DND-41 (cell line): Measurements from ENCODE around the gene TJP3.

Experiments used
- ATAC-seq: fragments of 200-7000 bp; cut with Tn5 transposase; 3 replicates; pipeline ENCODE4 v1.9.1; 2021; ENCODE audit warnings: low read depth; ENCODE audit not compliant: insufficient read depth
- DNase-seq: peaks from one replicate; pipeline ENCODE4 v3.0.0-alpha.2; 2020
- H2AFZ ChIP-seq: 2 replicates; pipeline ENCODE4 v1.6.0; 2012; ENCODE audit warnings: low read depth, low read length
- H3K27ac ChIP-seq: 2 replicates; pipeline ENCODE4 v1.5.1; 2012; ENCODE audit warnings: low read length, inconsistent platforms
- H3K27me3 ChIP-seq: fragments of 200-600 bp; sonication (generic); 2 replicates; pipeline ENCODE4 v1.6.0; 2012; ENCODE audit warnings: low read length, mild to moderate bottlenecking, inconsistent platforms; ENCODE audit not compliant: insufficient read depth, poor library complexity
- H3K36me3 ChIP-seq: 2 replicates; pipeline ENCODE4 v1.5.1; 2012; ENCODE audit warnings: low read length, inconsistent platforms; ENCODE audit not compliant: insufficient read depth
- H3K4me1 ChIP-seq: 2 replicates; pipeline ENCODE4 v1.5.1; 2012; ENCODE audit warnings: mild to moderate bottlenecking, low read length; ENCODE audit not compliant: insufficient read depth
- H3K4me2 ChIP-seq: 2 replicates; pipeline ENCODE4 v1.6.0; 2012; ENCODE audit warnings: mild to moderate bottlenecking, moderate library complexity, low read length, inconsistent platforms; ENCODE audit not compliant: insufficient read depth
- H3K4me3 ChIP-seq, 2 experiments: fragments of 200-600 bp in 1 of 2; shearing (Covaris generic) in 1 of 2; 2 replicates each; pipeline ENCODE4 v1.5.1; 2012 to 2016; ENCODE audit warnings: inconsistent platforms in 2 of 2, low read length in 2 of 2, mild to moderate bottlenecking in 2 of 2, low read depth in 1 of 2, moderate library complexity in 1 of 2
- H3K79me2 ChIP-seq: 2 replicates; pipeline ENCODE4 v1.6.0; 2012; ENCODE audit warnings: low read length, inconsistent platforms; ENCODE audit not compliant: insufficient read depth
- H3K9ac ChIP-seq: 2 replicates; pipeline ENCODE4 v1.6.0; 2012; ENCODE audit warnings: low read depth, mild to moderate bottlenecking, inconsistent platforms, low read length, moderate library complexity
- H3K9me3 ChIP-seq: 2 replicates; pipeline ENCODE4 v1.5.1; 2012; ENCODE audit warnings: low read length, moderate library complexity, mild to moderate bottlenecking, inconsistent platforms; ENCODE audit not compliant: insufficient read depth, severe bottlenecking
- H4K20me1 ChIP-seq: 2 replicates; pipeline ENCODE4 v1.6.0; 2012; ENCODE audit warnings: low read length; ENCODE audit not compliant: insufficient read depth
- CTCF ChIP-seq: IDR thresholded peaks from 2 replicates; pipeline ENCODE4 v1.5.1; 2012; ENCODE audit warnings: borderline replicate concordance, low read length, moderate library complexity, mild to moderate bottlenecking; ENCODE audit not compliant: poor library complexity, severe bottlenecking; ENCODE audit errors: extremely low read depth
- EZH2 ChIP-seq: IDR thresholded peaks from 3 replicates; pipeline ENCODE4 v1.6.1; 2012; ENCODE audit warnings: borderline replicate concordance, low read depth, mild to moderate bottlenecking, moderate library complexity, low read length, inconsistent platforms; ENCODE audit not compliant: severe bottlenecking

Gene TJP3

GRCh38 chr19:3667766-3668165 is 40.4 kb upstream of the TJP3 start:
- Histone ChIP-seq H3K4me3 (no peak overlapping the region), H3K4me1 (no peaks in the 10 kb centered on the region), H3K79me2 (peaks cover 11% of the 10 kb centered on the region), H3K9me3 (no peaks in the 10 kb centered on the region), H4K20me1 (peaks cover 44% of the 10 kb centered on the region), H2AFZ (no peak overlapping the region), H3K36me3 (peaks cover 24% of the 10 kb centered on the region), H3K9ac (no peak overlapping the region), H3K27me3 (no peaks in the 10 kb centered on the region), H3K4me2 (no peak overlapping the region), H3K27ac (no peak overlapping the region)
- ATAC-seq (no peak), DNase-seq (no peak)
- TF ChIP-seq EZH2 (no peak), CTCF (no peak)

GRCh38 chr19:3668331-3669081 is 39.7 kb upstream of the TJP3 start:
- no peak for ATAC-seq
- no peaks in the 10 kb centered on the region for H3K9me3 ChIP-seq
- H3K27ac ChIP-seq, result no peak overlapping the region
- H3K79me2 ChIP-seq, result peaks cover 17% of the 10 kb centered on the region
- H3K4me1 ChIP-seq, result no peaks in the 10 kb centered on the region
- no peaks in the 10 kb centered on the region for H3K27me3 ChIP-seq
- peaks cover 18% of the 10 kb centered on the region for H3K36me3 ChIP-seq
- H3K4me3 ChIP-seq, result no peak overlapping the region
- no peak overlapping the region for H3K9ac ChIP-seq
- DNase-seq, result no peak
- H2AFZ ChIP-seq, result no peak overlapping the region
- peaks cover 50% of the 10 kb centered on the region for H4K20me1 ChIP-seq
- TF ChIP-seq CTCF (no peak), EZH2 (no peak)
- no peak overlapping the region for H3K4me2 ChIP-seq

- Histone ChIP-seq H3K9ac (no peak overlapping the region), H3K27me3 (no peaks in the 10 kb centered on the region), H3K4me1 (no peaks in the 10 kb centered on the region), H3K79me2 (peaks cover 23% of the 10 kb centered on the region), H3K4me3 (no peak overlapping the region), H3K27ac (no peak overlapping the region), H3K4me2 (no peak overlapping the region), H3K36me3 (peaks cover 10% of the 10 kb centered on the region), H3K9me3 (no peaks in the 10 kb centered on the region), H4K20me1 (peaks cover 56% of the 10 kb centered on the region), H2AFZ (no peak overlapping the region)
- no peak for DNase-seq
- no peak for TF ChIP-seq EZH2
- TF ChIP-seq CTCF, result no peak
- ATAC-seq, result no peak
Observed at GRCh38 chr19:3669082-3669946, 38.9 kb upstream of the TJP3 start.
